Fibroblast of villous mesenchyme (primary cell): ENCODE measurements around the gene THAP12. TPM values are rescaled to one million over a fixed set of nuclear protein-coding genes. Genes with fewer than 3 reads are reported as not detected.
A peak's percentile ranks its signal among the peaks of the same experiment; 100 is the strongest.

Experiments
- DNase-seq: peaks from one replicate; pipeline ENCODE4 v3.0.0-alpha.2; 2010; ENCODE audit warnings: low read depth
- H3K4me3 ChIP-seq: 2 replicates; pipeline ENCODE4 v1.5.1; 2011; ENCODE audit warnings: low read depth, mild to moderate bottlenecking, low read length
- CTCF ChIP-seq: IDR thresholded peaks from 2 replicates; pipeline ENCODE4 v1.5.1; 2012; ENCODE audit warnings: low read depth, mild to moderate bottlenecking, low read length; ENCODE audit not compliant: insufficient read depth
- total RNA-seq: library from RNA; depleted of rRNA; stranded (reverse); fragments of >200 nt; gene quantifications from 2 replicates; pipeline ENCODE4 v1.2.3, GENCODE V29; 2012

The THAP12 gene
- total RNA-seq, 1 donor: 47.1 TPM

- H3K4me3 ChIP-seq: no peak overlapping the region
- DNase-seq: no peak
- TF ChIP-seq CTCF: no peak
These were observed 15.8 kb downstream of the THAP12 start for GRCh38 chr11:76365038-76365679.

GRCh38 chr11:76362716-76363115, 18.2 kb downstream of the THAP12 start:
- DNase-seq: no peak
- no peak overlapping the region for H3K4me3 ChIP-seq
- TF ChIP-seq CTCF: no peak

- H3K4me3 ChIP-seq: no peak overlapping the region
- no peak for DNase-seq
- TF ChIP-seq CTCF: no peak
These were observed 19.2 kb downstream of the THAP12 start for GRCh38 chr11:76361776-76362175.

GRCh38 chr11:76361374-76361773, 19.6 kb downstream of the THAP12 start:
- TF ChIP-seq CTCF: no peak
- DNase-seq: no peak

GRCh38 chr11:76355172-76355571, 25.8 kb downstream of the THAP12 start:
- DNase-seq: no peak
- TF ChIP-seq CTCF: no peak
- H3K4me3 ChIP-seq: no peak overlapping the region

More at GRCh38 chr11:76361374-76361773, 19.6 kb downstream of the THAP12 start:
- no peak overlapping the region for H3K4me3 ChIP-seq

- DNase-seq: no peak
- H3K4me3 ChIP-seq: no peak overlapping the region
- TF ChIP-seq CTCF: no peak
These were observed 32.6 kb downstream of the THAP12 start for GRCh38 chr11:76348348-76348747.

GRCh38 chr11:76347466-76347865, 33.5 kb downstream of the THAP12 start:
- TF ChIP-seq CTCF: no peak
- no peak overlapping the region for H3K4me3 ChIP-seq
- peak; percentile 14 for DNase-seq
